GM21390 (cell line): ENCODE measurements around the gene CXCL5.
"Not testable (repeated sequence)": the region's sequence is repeated elsewhere in the genome, so short reads cannot be mapped to it uniquely, and the experiment has no call there.

Source experiments
- ATAC-seq: cut with Tn5 transposase; IDR thresholded peaks from one replicate; pipeline ENCODE4 v1.9.1; 2021; ENCODE audit not compliant: unreplicated experiment

The CXCL5 gene

GRCh38 chr4:73974352-73974751 is 24.1 kb downstream of the CXCL5 start:
- no peak for ATAC-seq

- no peak for ATAC-seq
These were observed 27.5 kb downstream of the CXCL5 start for GRCh38 chr4:73970945-73971344.

DNA sequence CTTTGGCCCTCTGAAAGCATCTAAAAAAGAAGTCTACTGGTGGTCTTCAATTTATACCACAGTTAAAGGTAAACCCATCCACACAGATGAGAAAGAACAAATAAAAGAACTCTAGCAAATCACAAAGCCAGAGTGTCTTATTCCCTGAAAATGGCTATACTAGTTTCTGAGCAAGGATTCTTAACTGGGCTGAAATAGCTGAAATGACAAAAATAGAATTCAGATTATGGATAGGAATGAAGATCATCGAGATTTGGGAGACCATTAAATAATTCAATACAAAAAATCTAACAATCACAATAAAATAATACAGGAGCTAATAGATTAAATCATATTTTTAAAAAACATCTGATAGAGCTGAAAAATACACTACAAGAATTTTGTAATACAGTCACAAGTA is 28.5 kb downstream of the CXCL5 start:
- ATAC-seq = no peak

DNA sequence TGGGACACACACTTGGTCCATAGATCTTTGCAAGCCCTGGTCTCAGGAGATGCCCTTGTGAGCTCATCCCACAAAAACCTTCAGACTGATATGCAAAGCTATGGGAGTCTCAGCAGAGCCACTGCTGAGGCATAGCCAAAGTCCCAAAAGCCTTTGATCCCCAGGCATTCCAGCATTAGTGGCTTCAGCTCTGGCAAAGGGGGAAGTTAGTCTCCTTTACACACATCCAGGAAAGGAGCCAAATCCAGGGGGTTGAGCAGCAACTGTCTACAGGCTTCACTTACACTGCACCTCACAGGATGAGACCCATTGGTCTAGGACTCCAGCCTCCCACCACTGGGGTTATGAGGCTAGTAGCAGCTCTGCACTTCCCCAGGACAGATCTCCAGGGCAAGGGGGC is 30.6 kb downstream of the CXCL5 start:
- ATAC-seq = no peak

GRCh38 chr4:73964862-73965611 is 33.4 kb downstream of the CXCL5 start:
- no peak for ATAC-seq

DNA sequence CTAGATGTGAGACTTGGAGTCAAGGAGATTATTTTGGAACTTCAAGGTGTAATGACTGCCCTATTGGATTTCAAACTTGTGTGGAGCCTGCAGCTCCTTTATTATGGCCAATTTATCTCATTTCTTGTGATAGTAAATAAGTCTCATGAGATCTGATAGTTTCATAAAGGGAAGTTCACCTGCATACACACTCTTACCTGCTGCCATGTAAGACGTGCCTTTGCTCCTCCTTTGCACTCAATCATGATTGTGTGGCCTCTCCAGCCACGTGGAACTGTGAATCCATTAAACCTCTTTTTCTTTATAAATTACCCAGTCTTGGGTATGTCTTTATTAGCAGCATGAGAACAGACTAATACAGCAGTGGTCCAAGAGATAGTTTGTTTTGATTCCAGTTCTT is 35.8 kb downstream of the CXCL5 start:
- no peak for ATAC-seq

GRCh38 chr4:73959041-73959440 is 39.4 kb downstream of the CXCL5 start:
- not testable (repeated sequence) for ATAC-seq

- no peak for ATAC-seq
These were observed 46.1 kb downstream of the CXCL5 start for GRCh38 chr4:73952352-73952751.

GRCh38 chr4:73950376-73950920 is 48.0 kb downstream of the CXCL5 start:
- ATAC-seq = not testable (repeated sequence)

DNA sequence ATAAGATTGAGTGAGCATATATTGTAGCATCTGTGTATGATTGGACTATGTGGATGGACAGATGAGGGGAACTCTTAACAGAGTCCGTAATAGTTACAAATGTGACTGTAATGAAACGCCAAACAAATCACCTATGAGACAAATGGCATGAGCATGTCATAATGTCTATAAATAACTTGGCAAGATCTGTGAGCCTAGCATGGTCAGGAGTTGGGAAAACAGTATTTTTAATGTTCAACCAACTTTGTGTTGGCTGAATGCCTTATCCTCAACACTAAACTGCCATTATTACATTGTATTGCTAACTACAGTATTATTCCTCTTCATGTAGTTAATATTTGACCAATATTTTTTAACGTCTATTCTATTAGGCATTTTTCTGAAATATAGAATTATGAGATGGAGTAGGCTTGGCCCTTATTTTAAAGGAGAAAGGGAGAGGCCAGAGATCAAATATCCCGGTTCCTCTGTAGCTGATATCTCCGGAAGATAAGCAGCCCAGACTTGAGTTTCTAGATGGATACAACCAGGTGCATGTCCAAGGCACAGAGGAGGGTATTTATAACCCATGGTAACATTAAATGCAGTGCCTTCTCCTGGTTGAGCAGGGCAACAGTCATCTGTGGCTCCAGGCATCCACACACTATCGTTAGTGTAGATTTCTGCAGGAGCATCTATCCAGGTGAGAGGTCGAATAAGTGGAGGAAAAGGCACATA is 49.3 kb downstream of the CXCL5 start:
- ATAC-seq = no peak

DNA sequence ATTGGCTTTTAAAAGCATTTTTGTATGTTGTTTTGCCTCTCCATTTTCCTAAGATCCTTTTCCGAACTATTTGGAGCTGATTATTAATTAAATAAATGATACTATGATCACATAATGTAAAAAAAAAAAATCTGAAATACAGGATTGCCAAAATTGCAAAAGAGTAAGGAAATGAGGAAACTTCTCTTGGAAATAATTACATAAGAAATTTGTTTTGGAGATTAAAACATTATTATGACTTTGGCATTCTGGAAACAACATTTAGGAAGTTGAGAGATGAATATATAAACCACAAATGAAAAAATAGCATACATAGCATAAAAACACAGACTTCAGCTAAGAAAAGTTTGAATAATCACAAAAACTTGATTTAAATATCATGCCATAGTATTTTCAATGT is 50.2 kb downstream of the CXCL5 start:
- ATAC-seq = no peak

GRCh38 chr4:73947239-73947985 is 51.1 kb downstream of the CXCL5 start:
- no peak for ATAC-seq

- ATAC-seq = no peak
These were observed 52.6 kb downstream of the CXCL5 start for GRCh38 chr4:73945674-73946449.
